ENCODE data around the gene SH3D21. TPM values are rescaled to one million over a fixed set of nuclear protein-coding genes. Genes with fewer than 3 reads are reported as not detected.

Gene SH3D21
- total RNA-seq, 4 donors from 2014 or later = 6.0 to 26.6 (median 16.0) TPM

DNA sequence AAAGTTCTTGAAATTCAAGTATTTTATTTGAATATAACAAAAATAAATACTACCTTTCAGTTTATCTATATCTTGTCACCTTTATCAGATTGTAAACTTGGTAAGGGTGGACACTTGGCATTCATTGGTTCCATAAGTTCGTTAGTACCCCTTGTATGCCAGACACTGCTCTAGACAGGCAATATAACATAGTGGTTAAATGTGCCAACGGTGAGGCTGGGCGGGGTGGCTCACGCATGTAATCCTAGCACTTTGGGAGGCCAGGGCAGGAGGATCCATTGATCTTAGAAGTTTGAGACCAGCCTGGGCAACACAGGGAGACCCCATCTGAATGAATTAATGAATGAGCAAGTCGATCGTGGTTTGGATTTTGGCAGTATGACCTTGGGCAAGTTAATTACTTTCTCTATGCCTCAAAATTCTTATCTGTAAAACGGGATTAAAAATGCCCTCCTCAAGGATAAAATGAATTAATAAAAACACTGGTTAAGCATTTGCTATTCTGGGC lies 26.3 kb upstream of the SH3D21 start:
- WGBS = 65% methylated on average over 7 of the region's 7 CpGs
- DNase-seq (ENCODE audit: low spot score in 2 of 2) = no peak
- no peak overlapping the region for H3K4me3 ChIP-seq
- H3K36me3 ChIP-seq = peaks cover 17% of the 10 kb centered on the region
- peak overlapping the region; percentile 19 for H3K27ac ChIP-seq
- H3K4me1 ChIP-seq = peaks cover 24% of the 10 kb centered on the region
- H3K9me3 ChIP-seq = no peaks in the 10 kb centered on the region
- H3K27me3 ChIP-seq = no peaks in the 10 kb centered on the region
- TF ChIP-seq, protein P1, sequence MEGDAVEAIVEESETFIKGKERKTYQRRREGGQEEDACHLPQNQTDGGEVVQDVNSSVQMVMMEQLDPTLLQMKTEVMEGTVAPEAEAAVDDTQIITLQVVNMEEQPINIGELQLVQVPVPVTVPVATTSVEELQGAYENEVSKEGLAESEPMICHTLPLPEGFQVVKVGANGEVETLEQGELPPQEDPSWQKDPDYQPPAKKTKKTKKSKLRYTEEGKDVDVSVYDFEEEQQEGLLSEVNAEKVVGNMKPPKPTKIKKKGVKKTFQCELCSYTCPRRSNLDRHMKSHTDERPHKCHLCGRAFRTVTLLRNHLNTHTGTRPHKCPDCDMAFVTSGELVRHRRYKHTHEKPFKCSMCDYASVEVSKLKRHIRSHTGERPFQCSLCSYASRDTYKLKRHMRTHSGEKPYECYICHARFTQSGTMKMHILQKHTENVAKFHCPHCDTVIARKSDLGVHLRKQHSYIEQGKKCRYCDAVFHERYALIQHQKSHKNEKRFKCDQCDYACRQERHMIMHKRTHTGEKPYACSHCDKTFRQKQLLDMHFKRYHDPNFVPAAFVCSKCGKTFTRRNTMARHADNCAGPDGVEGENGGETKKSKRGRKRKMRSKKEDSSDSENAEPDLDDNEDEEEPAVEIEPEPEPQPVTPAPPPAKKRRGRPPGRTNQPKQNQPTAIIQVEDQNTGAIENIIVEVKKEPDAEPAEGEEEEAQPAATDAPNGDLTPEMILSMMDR (IDR thresholded peaks at IDR 0.05) = no peak
- TF ChIP-seq POLR2AphosphoS5 (IDR thresholded peaks at IDR 0.05) (no peak), EP300 (IDR thresholded peaks at IDR 0.05) (no peak), POLR2A (IDR thresholded peaks at IDR 0.05) (no peak)

DNA sequence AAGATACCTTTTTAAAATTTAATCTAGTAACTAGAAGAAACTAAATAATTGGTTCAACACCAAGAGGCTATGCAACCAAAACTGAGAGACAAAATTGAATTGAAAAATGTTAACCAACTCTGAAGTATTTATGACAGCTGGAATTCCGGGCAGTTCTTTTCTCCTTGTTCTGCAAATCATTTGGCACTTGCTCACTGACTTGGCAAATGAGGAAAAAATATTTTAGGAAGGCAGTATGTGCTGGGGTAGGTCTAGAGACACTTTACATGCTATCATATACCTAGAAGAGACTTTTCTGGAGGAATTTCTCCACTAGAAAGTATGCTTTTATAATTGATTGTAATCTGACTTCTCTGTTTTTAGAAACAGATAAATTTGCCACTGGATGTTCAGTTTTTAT lies 22.1 kb upstream of the SH3D21 start:
- no peak overlapping the region for H3K27ac ChIP-seq
- no peak for DNase-seq (ENCODE audit: low spot score in 2 of 2)
- H3K36me3 ChIP-seq = peaks cover 46% of the 10 kb centered on the region
- no peaks in the 10 kb centered on the region for H3K9me3 ChIP-seq
- H3K4me3 ChIP-seq = no peak overlapping the region
- 29% methylated on average over 1 of the region's 1 CpG for WGBS
- peaks cover 22% of the 10 kb centered on the region for H3K4me1 ChIP-seq
- no peaks in the 10 kb centered on the region for H3K27me3 ChIP-seq
- TF ChIP-seq EP300 (IDR thresholded peaks at IDR 0.05) (no peak), POLR2AphosphoS5 (IDR thresholded peaks at IDR 0.05) (no peak), POLR2A (IDR thresholded peaks at IDR 0.05) (no peak)
- TF ChIP-seq, protein P1 (IDR thresholded peaks at IDR 0.05) = no peak

DNA sequence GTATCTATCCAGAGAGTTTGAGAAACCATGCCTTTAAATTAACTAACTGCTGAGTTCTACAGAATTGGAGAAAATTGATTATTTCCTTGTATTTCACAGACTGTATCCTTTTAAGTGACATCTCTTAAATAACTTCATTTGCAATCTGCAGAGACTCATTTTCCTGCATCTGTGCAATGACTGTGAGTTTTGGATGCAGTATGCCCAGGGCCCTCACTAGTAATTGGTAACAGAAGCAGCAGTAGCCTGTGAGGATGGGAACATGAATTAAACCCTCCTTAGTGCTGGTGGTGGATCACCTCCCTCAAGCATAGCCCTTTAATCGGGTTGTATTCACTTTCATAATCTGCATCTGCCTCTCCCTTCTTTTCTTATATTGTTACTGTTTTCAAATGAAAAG lies 21.7 kb upstream of the SH3D21 start:
- no peak for DNase-seq (ENCODE audit: low spot score in 2 of 2)

DNA sequence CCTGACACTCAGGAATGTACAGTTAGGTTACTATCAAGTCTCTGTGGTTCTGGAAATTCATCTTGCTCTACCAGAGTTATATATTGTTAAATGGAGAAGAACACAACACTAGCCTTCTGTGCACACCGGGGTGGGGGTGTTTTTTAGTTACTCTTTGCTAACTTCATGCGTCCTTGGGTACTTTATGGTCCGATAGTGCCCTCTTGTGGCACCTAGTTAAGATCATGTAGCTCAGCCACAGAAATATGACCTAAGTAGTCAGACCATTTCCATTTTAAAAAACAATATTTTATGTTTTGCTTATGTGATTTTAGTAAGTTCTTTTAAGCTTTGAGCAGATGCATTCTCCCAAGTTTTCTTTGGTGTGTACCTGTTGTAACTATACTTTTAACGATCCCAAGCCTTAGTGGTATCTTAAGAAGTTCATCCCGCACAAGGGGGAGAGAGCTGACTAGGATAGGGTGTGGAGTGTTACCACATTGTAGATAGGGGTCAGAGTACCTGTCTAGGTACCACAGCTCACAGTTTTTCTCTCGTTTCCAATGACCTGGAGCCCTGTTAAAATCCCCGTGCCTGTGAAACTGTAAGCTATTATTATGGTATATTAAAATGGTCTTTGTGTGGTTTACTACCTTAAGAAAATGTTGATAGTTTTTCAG lies 20.6 kb upstream of the SH3D21 start:
- Histone ChIP-seq H3K36me3 (peaks cover 61% of the 10 kb centered on the region), H3K27me3 (no peaks in the 10 kb centered on the region), H3K27ac (no peak overlapping the region), H3K4me3 (no peak overlapping the region), H3K4me1 (peaks cover 13% of the 10 kb centered on the region), H3K9me3 (no peaks in the 10 kb centered on the region)
- 48% methylated on average over 7 of the region's 7 CpGs for WGBS
- TF ChIP-seq, protein P1 (IDR thresholded peaks at IDR 0.05) = peak; percentile 50 to 52
- no peak for TF ChIP-seq POLR2A (IDR thresholded peaks at IDR 0.05)
- DNase-seq (ENCODE audit: low spot score in 2 of 2) = no peak

More for the DNA sequence above, 21.7 kb upstream of the SH3D21 start:
- no peak overlapping the region for H3K27ac ChIP-seq
- H3K4me1 ChIP-seq = peaks cover 18% of the 10 kb centered on the region
- H3K9me3 ChIP-seq = no peaks in the 10 kb centered on the region
- H3K36me3 ChIP-seq = peaks cover 51% of the 10 kb centered on the region
- TF ChIP-seq EP300 (IDR thresholded peaks at IDR 0.05) (no peak), POLR2A (IDR thresholded peaks at IDR 0.05) (no peak), POLR2AphosphoS5 (IDR thresholded peaks at IDR 0.05) (no peak)
- TF ChIP-seq, protein P1 (IDR thresholded peaks at IDR 0.05) = no peak
- no peak overlapping the region for H3K4me3 ChIP-seq
- no peaks in the 10 kb centered on the region for H3K27me3 ChIP-seq
- WGBS = 52% methylated on average over 1 of the region's 1 CpG

DNA sequence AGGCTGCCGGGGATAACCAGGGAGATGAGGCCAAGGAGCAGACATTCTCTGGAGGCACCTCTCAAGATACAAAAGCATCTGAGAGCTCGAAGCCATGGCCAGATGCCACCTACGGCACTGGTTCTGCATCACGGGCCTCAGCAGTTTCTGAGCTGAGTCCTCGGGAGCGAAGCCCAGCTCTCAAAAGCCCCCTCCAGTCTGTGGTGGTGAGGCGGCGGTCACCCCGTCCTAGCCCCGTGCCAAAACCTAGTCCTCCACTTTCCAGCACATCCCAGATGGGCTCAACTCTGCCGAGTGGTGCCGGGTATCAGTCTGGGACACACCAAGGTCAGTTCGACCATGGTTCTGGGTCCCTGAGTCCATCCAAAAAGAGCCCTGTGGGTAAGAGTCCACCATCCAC lies 19.4 kb upstream of the SH3D21 start:
- TF ChIP-seq POLR2A (IDR thresholded peaks at IDR 0.05) (no peak), EP300 (IDR thresholded peaks at IDR 0.05) (no peak), POLR2AphosphoS5 (IDR thresholded peaks at IDR 0.05) (no peak)
- TF ChIP-seq, protein P1 (IDR thresholded peaks at IDR 0.05) = no peak
- H3K4me1 ChIP-seq = peaks cover 17% of the 10 kb centered on the region

More for the DNA sequence above, 19.4 kb upstream of the SH3D21 start:
- 90% methylated on average over 12 of the region's 13 CpGs for WGBS
- no peak for DNase-seq (ENCODE audit: low spot score in 2 of 2)
- Histone ChIP-seq H3K27me3 (no peaks in the 10 kb centered on the region), H3K4me3 (no peak overlapping the region), H3K36me3 (peaks cover 74% of the 10 kb centered on the region), H3K27ac (no peak overlapping the region), H3K9me3 (no peaks in the 10 kb centered on the region)
